Stomach (tissue), 9 donors: ENCODE data around the gene FAM234B. TPM values are rescaled to one million over a fixed set of nuclear protein-coding genes. Genes with fewer than 3 reads are reported as not detected.

Experiments
- DNase-seq, 2 donors: peaks; one replicate each; pipeline versions ENCODE4 v3.0.0 to v3.0.0-alpha.2; 2013 to 2019
- H3K27ac ChIP-seq, 5 donors: fragments of 200-600 bp in 4 of 5; sonication (generic) in 4 of 5; one replicate each; pipeline ENCODE4 v1.5.1; 2013 to 2019; ENCODE audit warnings: mild to moderate bottlenecking in 1 of 5, moderate library complexity in 1 of 5
- H3K27me3 ChIP-seq, 3 donors: fragments of 200-600 bp; sonication (generic); one replicate each; pipeline ENCODE4 v1.5.1; 2017 to 2019; ENCODE audit warnings: mixed run types in 1 of 3
- H3K36me3 ChIP-seq, 4 donors: fragments of 200-600 bp; sonication (generic); 1 replicate in 3 of 4; 2 replicates in 1 of 4; pipeline ENCODE4 v1.5.1; 2016 to 2019
- H3K4me1 ChIP-seq, 4 donors: fragments of 200-600 bp; sonication (generic); one replicate each; pipeline ENCODE4 v1.5.1; 2016 to 2019
- H3K4me3 ChIP-seq, 4 donors: fragments of 200-600 bp; sonication (generic) in 3 of 4; one replicate each; pipeline ENCODE4 v1.5.1; 2016 to 2019; ENCODE audit warnings: mild to moderate bottlenecking in 1 of 4
- H3K9me3 ChIP-seq, 4 donors: fragments of 200-600 bp; sonication (generic); one replicate each; pipeline ENCODE4 v1.5.1; 2016 to 2019
- CTCF ChIP-seq, 7 experiments: fragments of 450-650 bp in 4 of 7; fragments of 200-600 bp in 3 of 7; sonication (generic) in 3 of 7; IDR thresholded peaks; one replicate each; pipeline ENCODE4 v1.5.1; 2016 to 2019; ENCODE audit warnings: antibody characterized with exemption in 7 of 7, control low read depth in 2 of 7, mild to moderate bottlenecking in 1 of 7
- EP300 ChIP-seq: sonication (generic); formaldehyde crosslinking; IDR thresholded peaks from one replicate; pipeline ENCODE4 v1.6.1; 2017; ENCODE audit warnings: antibody characterized with exemption
- POLR2A ChIP-seq, 4 donors: fragments of 450-650 bp; IDR thresholded peaks; one replicate each; pipeline ENCODE4 v1.6.1; 2016; ENCODE audit warnings: antibody characterized with exemption in 4 of 4, control low read depth in 2 of 4, mild to moderate bottlenecking in 1 of 4, moderate library complexity in 1 of 4
- POLR2AphosphoS5 ChIP-seq, 3 donors: sonication (generic); formaldehyde crosslinking; IDR thresholded peaks; one replicate each; pipeline ENCODE4 v1.6.1; 2016; ENCODE audit warnings: antibody characterized with exemption in 3 of 3
- WGBS, 5 donors: extraction: QIAGEN DNeasy Blood & Tissue Kit in 3 of 5; methylation state at CpG; one replicate each; pipeline versions ENCODE4 v1.1.5 to v1.1.7; 2013 to 2018; 5-methylcytosine and 5-hydroxymethylcytosine counted together
- intact Hi-C: fragments of 100-400 bp; cut with DNase I; formaldehyde crosslinking; loops from one replicate; pipeline ENCODE4 v1.15.1; 2023; ENCODE audit warnings: low total_unique reads
- polyA plus RNA-seq, 3 donors: library from polyadenylated mRNA; stranded (reverse); fragments of 200-250 nt; gene quantifications; one replicate each; pipeline ENCODE4 v1.2.3, GENCODE V29; 2013
- total RNA-seq, 5 donors: library from RNA; depleted of rRNA; stranded (reverse); fragments of >200 nt; gene quantifications; one replicate each; pipeline versions ENCODE4 v1.1.0 to v1.2.3, GENCODE V29; 2014 to 2016
- donor health status: healthy with polysubstance abuse.
- donor health status: Bipolar disorder and iron deficiency.
- donor health status: healthy.

FAM234B gene
- total and polyA plus RNA-seq, 8 donors = 0.87 to 6.2 (median 2.5) TPM; not detected in 2

- TF ChIP-seq CTCF (IDR thresholded peaks at IDR 0.05) (no peak), POLR2A (IDR thresholded peaks at IDR 0.05) (no peak), POLR2AphosphoS5 (IDR thresholded peaks at IDR 0.05) (no peak), EP300 (no peak)
- 80 to 86% (median 85%) methylated on average over 8 of the region's 8 CpGs for WGBS, 5 donors
- peaks cover 0 to 6% (median 3%) of the 10 kb centered on the region in 4 donors for H3K4me1 ChIP-seq
- H3K27me3 ChIP-seq = no peaks in the 10 kb centered on the region
- intact Hi-C loops = no loop called here
- H3K27ac ChIP-seq = no peak overlapping the region
- DNase-seq = no peak
- no peaks in the 10 kb centered on the region for H3K9me3 ChIP-seq
- no peak overlapping the region for H3K4me3 ChIP-seq
- H3K36me3 ChIP-seq = no peaks in the 10 kb centered on the region
Measured at GRCh38 chr12:13124656-13125505, 80.7 kb downstream of the FAM234B start.

DNA sequence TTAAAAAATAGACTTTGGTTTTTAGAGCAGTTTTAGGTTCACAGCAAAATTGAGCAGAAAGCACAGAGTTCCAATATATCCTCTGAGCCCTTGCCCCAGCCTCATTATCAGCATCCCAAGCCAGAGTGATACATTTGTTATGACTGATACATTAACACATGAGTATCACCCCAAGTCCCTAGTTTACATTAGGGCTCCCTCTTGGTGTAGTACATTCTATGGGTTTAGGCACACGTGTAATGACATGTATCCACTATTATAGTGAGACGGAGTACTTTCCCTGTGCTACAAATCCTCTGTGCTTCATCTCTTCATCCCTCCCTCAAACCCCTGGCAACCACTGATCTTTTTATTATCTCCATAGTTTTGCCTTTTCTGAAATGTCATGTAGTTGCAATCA is 81.8 kb downstream of the FAM234B start:
- DNase-seq = no peak
- Histone ChIP-seq H3K4me1 (peaks cover 0 to 6% (median 3%) of the 10 kb centered on the region in 4 donors), H3K27me3 (no peaks in the 10 kb centered on the region), H3K4me3 (no peak overlapping the region), H3K27ac (no peak overlapping the region), H3K36me3 (no peaks in the 10 kb centered on the region), H3K9me3 (no peaks in the 10 kb centered on the region)
- intact Hi-C loops = no loop called here
- no peak for TF ChIP-seq CTCF (IDR thresholded peaks at IDR 0.05)
- TF ChIP-seq EP300 = no peak
- no peak for TF ChIP-seq POLR2AphosphoS5 (IDR thresholded peaks at IDR 0.05)
- no peak for TF ChIP-seq POLR2A (IDR thresholded peaks at IDR 0.05)
- 88 to 96% (median 94%) methylated on average over 2 of the region's 2 CpGs for WGBS, 5 donors

GRCh38 chr12:13126494-13126893 is 82.3 kb downstream of the FAM234B start:
- Histone ChIP-seq H3K27me3 (no peaks in the 10 kb centered on the region), H3K9me3 (no peaks in the 10 kb centered on the region), H3K27ac (no peak overlapping the region), H3K4me1 (peaks cover 0 to 6% (median 3%) of the 10 kb centered on the region in 4 donors), H3K36me3 (no peaks in the 10 kb centered on the region), H3K4me3 (no peak overlapping the region)
- WGBS, 5 donors = 68 to 92% (median 86%) methylated on average over 3 of the region's 3 CpGs
- DNase-seq = no peak
- intact Hi-C loops = no loop called here
- TF ChIP-seq POLR2AphosphoS5 (IDR thresholded peaks at IDR 0.05) (no peak), CTCF (IDR thresholded peaks at IDR 0.05) (no peak), EP300 (no peak), POLR2A (IDR thresholded peaks at IDR 0.05) (no peak)

GRCh38 chr12:13127444-13127843 is 83.3 kb downstream of the FAM234B start:
- Histone ChIP-seq H3K4me1 (peaks cover 0 to 6% (median 3%) of the 10 kb centered on the region in 4 donors), H3K9me3 (no peaks in the 10 kb centered on the region), H3K27ac (no peak overlapping the region), H3K36me3 (no peaks in the 10 kb centered on the region), H3K4me3 (no peak overlapping the region), H3K27me3 (no peaks in the 10 kb centered on the region)
- no peak for DNase-seq
- TF ChIP-seq CTCF (IDR thresholded peaks at IDR 0.05) = no peak
- TF ChIP-seq EP300 = no peak
- TF ChIP-seq POLR2AphosphoS5 (IDR thresholded peaks at IDR 0.05) = no peak
- no peak for TF ChIP-seq POLR2A (IDR thresholded peaks at IDR 0.05)
- WGBS, 5 donors = 16 to 40% (median 32%) methylated on average over 4 to 5 of the region's 5 CpGs
- intact Hi-C loops = no loop called here
